Measurements from ENCODE around the gene MSRB3.

MSRB3 gene

DNA sequence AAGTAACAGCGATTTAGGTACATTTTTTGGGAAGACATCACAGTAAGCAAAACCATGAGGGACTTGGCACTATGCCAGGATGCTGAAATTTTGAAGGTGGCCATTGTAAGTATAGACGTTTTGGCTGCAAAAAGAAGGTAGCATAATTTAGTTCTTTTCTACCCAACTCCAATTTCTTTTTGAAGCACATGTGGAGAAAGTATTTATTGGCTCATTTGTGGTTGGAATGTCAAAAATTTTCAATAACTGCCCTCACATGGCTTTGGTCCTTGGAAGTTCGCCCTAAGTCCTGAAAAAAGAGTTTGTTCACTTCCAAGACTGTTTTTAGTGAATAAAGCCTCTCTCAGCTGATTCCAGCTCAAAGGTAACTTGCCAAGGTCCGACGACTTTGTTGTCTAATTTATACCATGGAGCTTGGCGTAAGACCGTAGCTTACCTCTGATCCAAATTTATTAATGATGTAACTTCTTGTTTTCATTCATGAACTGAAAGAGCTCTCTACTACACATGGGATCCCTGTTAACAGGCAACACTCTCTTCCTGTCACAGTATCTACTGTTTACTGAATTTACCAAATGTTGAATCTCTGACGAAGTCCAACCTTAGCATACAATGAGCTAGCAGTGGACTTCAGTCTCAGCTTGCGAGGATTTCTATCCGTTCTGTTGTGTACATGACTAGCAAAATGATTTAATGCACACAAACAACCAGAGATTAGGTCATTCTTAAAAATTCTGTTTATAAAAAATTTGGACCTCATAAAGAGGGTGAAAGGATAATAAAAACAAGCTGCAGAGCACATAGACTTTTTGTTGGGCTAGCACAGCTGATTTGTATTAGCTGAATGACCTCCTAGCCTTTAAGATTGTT lies 49.0 kb downstream of the MSRB3 start:
- no peak for DNase-seq

DNA sequence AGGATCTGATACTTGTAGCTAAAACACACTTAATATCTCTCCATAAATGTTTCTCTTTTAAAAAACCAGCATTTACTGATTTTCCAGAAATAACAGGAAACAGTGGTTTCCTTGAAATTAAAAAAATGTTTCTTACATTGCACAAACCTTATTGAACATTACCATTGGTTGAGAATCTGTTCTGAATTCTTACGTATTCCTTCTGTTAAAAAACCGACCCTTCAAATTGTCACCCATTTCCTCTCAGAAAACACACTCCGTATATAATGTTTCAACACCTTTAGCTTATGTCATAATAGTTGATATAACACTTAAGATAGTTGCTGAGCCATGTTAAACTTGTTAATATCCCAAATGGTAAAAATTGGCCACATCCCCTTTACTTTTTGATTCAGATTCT lies 51.2 kb downstream of the MSRB3 start:
- DNase-seq, result no peak

- no peak for DNase-seq
These were observed 51.8 kb downstream of the MSRB3 start for GRCh38 chr12:65330331-65330730.

DNA sequence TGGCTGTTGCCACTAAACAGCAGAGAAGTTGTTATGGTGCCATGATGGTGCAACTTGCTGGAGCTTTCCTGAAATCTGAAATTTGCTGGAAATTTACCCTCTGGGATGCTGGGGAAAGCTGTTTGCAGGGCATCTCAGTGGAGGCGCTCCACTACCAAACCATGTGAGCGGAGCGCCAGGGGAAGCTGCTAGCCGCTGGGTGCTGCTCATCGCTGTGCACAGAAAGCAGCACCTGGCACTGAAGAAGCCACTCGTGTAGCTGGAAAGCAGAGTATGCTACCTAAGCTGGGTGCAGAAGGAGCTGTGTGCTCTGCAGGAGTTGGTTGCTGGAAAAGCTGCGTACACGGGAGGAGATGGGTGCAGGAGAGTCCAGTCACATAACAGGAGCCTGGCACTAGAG lies 53.0 kb downstream of the MSRB3 start:
- DNase-seq, result no peak

- DNase-seq, result no peak
These were observed 55.2 kb downstream of the MSRB3 start for GRCh38 chr12:65333649-65334048.

- DNase-seq, result no peak
These were observed 56.0 kb downstream of the MSRB3 start for GRCh38 chr12:65334521-65334920.

GRCh38 chr12:65335021-65335714 lies 56.7 kb downstream of the MSRB3 start:
- no peak for DNase-seq

- DNase-seq, result no peak
These were observed 57.5 kb downstream of the MSRB3 start for GRCh38 chr12:65335981-65336380.

DNA sequence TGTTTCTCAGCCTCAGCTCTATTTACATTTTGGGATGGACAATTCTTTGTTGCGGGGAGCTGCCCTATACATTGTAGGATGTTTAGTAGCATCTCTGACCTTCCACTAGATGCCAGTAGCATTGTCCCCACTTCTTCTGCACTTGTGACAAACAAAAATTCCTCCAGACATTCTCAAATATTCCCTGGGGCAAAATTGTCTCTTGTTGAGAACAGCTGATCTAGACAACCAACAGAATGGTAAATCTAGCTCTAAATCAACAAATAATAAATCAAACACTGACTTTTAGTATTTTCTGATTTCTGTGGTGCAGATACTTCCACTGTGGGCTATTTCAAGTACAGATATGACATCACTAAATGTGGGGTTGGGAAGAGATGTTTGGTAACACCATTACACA lies 60.7 kb downstream of the MSRB3 start:
- no peak for DNase-seq

DNA sequence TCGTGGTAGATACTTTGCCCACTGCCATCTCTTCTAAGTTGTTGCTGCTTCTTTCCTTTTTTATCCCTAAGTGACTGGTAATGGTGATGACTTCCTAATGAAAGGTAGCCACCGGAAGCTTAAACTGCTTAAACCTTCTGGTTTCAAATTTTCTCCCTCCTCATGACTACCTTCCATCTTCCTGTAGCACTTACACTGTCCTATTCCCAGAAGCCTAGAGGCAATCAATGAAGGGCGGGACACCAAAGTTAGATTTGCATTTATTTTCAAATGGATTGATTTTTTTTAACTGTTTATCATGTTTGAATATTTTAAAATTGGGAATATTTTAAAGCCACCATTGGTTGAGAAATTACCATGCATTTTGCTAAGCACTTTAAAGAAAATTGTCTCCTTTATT lies 64.7 kb downstream of the MSRB3 start:
- no peak for DNase-seq

DNA sequence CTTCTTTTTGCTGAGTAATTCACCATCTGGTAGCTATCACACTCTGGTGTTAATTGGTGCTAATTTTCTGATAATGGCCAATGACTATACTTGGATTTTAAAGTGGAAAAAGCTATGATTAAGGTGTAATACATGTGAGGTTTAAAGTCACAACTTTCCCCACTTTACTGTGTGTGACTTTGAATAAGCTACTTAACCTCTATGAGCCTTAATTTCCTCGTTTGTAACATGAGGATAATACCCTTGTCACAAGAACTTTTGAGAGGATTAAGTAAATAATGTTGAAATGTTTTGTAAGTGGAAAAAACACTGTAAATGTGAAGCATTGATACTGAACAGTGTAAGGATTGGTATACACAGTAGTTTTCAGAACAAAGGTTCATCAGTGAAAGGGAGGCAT lies 65.3 kb downstream of the MSRB3 start:
- no peak for DNase-seq

DNA sequence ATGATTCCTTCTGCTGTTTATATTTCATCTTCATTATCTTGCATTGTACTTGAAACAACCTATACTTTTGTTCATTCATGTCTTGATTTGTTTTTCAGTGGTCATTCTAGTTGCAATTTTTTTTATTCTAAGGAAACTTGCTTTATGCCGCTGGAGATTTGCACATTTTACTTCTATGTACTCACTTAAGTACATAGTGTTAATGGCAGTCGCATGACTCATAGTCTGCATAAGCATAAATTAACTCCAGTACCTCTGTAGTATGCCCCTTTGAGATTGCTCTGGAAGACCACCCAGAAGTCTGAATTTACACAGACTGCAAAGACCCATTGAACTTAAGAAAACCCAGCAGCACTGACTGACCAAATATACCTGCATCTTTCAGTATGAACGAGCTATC lies 77.0 kb downstream of the MSRB3 start:
- no peak for DNase-seq

DNA sequence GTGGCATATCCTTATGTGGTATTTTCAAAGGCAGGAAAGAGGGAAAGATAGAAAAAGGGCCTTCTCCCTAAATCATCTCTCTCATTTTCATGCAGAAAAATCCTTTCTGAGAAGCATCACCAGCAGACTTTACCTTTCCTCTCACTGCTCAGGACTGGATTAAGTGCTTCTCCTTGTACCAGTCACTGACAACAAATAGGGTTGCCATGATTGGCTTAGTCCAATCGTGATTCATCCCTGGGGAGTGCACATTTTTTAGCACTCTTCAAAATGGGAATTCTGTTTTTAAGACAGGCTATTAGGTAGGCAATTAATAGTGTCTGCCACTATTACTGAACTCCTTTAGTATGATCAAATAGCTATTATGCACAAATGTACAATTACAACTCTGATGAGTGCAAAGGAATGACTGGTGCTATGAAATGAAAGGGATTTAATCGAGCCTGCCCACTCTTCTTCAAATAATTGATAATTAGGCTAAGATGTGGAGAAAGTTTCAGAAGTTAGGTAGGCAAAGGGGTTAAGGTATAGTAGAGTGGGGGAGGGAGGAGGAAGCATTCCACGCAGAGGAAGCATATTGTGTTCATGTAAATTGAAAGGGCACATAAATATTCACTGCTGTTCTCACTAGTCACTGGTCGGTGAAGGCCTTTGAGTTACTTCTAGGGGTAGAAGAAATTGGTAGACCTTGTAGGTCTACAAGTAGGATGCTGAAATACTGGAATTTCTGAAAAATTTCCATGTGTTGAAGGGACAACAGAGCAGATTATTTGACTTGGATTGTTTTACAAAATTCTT lies 84.0 kb downstream of the MSRB3 start:
- no peak for DNase-seq

GRCh38 chr12:65364046-65364445 lies 85.6 kb downstream of the MSRB3 start:
- DNase-seq, result no peak

- DNase-seq, result no peak
These were observed 88.9 kb downstream of the MSRB3 start for GRCh38 chr12:65367396-65367795.

GRCh38 chr12:65368055-65368454 lies 89.6 kb downstream of the MSRB3 start:
- DNase-seq, result no peak

GRCh38 chr12:65372574-65372973 lies 94.1 kb downstream of the MSRB3 start:
- no peak for DNase-seq

DNA sequence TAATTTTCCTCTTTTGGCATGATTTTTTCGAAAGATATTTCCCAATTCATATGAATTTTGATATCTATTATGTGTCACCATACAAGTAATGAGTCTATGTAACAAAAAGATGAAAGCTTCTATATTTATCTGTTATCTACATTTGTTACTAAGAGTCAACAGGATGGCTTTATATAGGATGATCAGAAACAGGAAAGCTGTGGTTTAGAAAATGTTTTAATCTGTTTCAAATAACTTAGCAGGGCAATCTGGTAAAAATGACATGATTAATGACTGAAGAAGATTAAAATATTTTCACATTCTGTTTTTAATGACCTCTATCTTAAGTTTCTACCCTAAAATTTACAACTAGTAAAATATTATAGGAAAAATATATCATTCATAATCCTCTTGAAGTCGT lies 105.8 kb downstream of the MSRB3 start:
- DNase-seq, result no peak

- DNase-seq, result no peak
These were observed 108.9 kb downstream of the MSRB3 start for GRCh38 chr12:65387396-65387795.

DNA sequence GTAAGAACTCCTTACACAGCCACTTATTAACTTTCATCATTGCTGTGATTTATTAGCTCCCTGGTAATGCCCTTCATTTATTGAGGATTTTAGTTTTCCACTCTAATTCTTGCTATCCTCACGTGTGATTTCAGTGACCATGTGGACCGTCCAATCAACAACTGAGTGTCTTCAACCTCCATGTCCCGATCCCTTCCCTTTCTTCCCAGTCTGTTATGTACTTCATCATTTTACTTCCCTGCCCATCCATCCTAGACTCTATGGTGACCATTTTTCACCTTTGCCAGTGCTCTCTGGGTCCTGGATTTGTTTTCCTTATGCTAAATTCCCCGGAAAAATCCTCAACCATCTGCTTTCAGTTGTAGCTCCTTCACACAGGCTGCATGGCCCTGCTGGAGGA lies 111.0 kb downstream of the MSRB3 start:
- no peak for DNase-seq

GRCh38 chr12:65391711-65392110 lies 113.2 kb downstream of the MSRB3 start:
- DNase-seq, result no peak

GRCh38 chr12:65392491-65392890 lies 114.0 kb downstream of the MSRB3 start:
- DNase-seq, result no peak

GRCh38 chr12:65403188-65403587 lies 124.7 kb downstream of the MSRB3 start:
- DNase-seq, result no peak

Measured in NCI-H146 (cell line).